Thoracic aorta (tissue), 2 donors: ENCODE data around the gene HOXB4. TPM values are rescaled to one million over a fixed set of nuclear protein-coding genes. Genes with fewer than 3 reads are reported as not detected.

Source experiments
- ATAC-seq: fragments of 150-250 bp; one replicate; pipeline ENCODE4 v1.8.0; 2017; ENCODE audit warnings: low read depth; ENCODE audit not compliant: insufficient number of reproducible peaks, low FRiP score
- DNase-seq: peaks from one replicate; pipeline ENCODE4 v3.0.0-alpha.2; 2020; ENCODE audit warnings: low spot score
- H3K27ac ChIP-seq, 2 donors: fragments of 200-600 bp; sonication (generic); 1 replicate in 1 of 2; 2 replicates in 1 of 2; pipeline ENCODE4 v1.5.1; 2016; ENCODE audit warnings: mild to moderate bottlenecking in 2 of 2, moderate library complexity in 2 of 2
- H3K27me3 ChIP-seq: fragments of 200-600 bp; sonication (generic); replicated peaks from 2 replicates; pipeline ENCODE4 v1.6.0; 2016; ENCODE audit warnings: mild to moderate bottlenecking; ENCODE audit not compliant: insufficient read depth
- H3K36me3 ChIP-seq: fragments of 200-600 bp; sonication (generic); one replicate; pipeline ENCODE4 v1.5.1; 2016
- H3K4me1 ChIP-seq, 2 donors: fragments of 200-600 bp; sonication (generic); 1 replicate in 1 of 2; 2 replicates in 1 of 2; pipeline versions ENCODE4 v1.5.1 to v1.6.0; 2016; ENCODE audit warnings: low read depth in 2 of 2, mild to moderate bottlenecking in 1 of 2; ENCODE audit not compliant: control insufficient read depth in 1 of 2
- H3K4me3 ChIP-seq: fragments of 200-600 bp; sonication (generic); 2 replicates; pipeline ENCODE4 v1.5.1; 2016; ENCODE audit warnings: mild to moderate bottlenecking
- H3K9me3 ChIP-seq: fragments of 200-600 bp; sonication (generic); 2 replicates; pipeline ENCODE4 v1.5.1; 2016
- CTCF ChIP-seq: fragments of 200-600 bp; sonication (generic); IDR thresholded peaks from one replicate; pipeline ENCODE4 v1.5.1; 2019; ENCODE audit warnings: antibody characterized with exemption
- total RNA-seq, 2 donors: library from RNA; depleted of rRNA; stranded (reverse); fragments of >200 nt; gene quantifications; one replicate each; pipeline versions ENCODE4 v1.1.0 to v1.2.3, GENCODE V29; 2016

Gene HOXB4
- total RNA-seq, 2 donors from 2014 or later = 6.2 to 11.5 TPM

GRCh38 chr17:48589060-48589830, 11.1 kb upstream of the HOXB4 start:
- Histone ChIP-seq H3K27ac (peak overlapping the region in 1 of 2 donors; percentile 38), H3K36me3 (no peaks in the 10 kb centered on the region), H3K4me1 (peaks cover 13 to 21% of the 10 kb centered on the region in 2 donors), H3K27me3 (no peaks in the 10 kb centered on the region), H3K4me3 (peak overlapping the region; percentile 37), H3K9me3 (no peaks in the 10 kb centered on the region)
- ATAC-seq = no peak
- DNase-seq = no peak
- no peak for TF ChIP-seq CTCF

GRCh38 chr17:48588528-48588927, 10.4 kb upstream of the HOXB4 start:
- Histone ChIP-seq H3K4me3 (no peak overlapping the region), H3K27me3 (no peaks in the 10 kb centered on the region), H3K36me3 (no peaks in the 10 kb centered on the region), H3K27ac (peak overlapping the region in 1 of 2 donors; percentile 38), H3K9me3 (no peaks in the 10 kb centered on the region), H3K4me1 (peaks cover 13 to 27% of the 10 kb centered on the region in 2 donors)
- ATAC-seq = no peak
- no peak for DNase-seq
- no peak for TF ChIP-seq CTCF

GRCh38 chr17:48588074-48588415, 9.9 kb upstream of the HOXB4 start:
- Histone ChIP-seq H3K4me3 (no peak overlapping the region), H3K9me3 (no peaks in the 10 kb centered on the region), H3K27ac (peak overlapping the region in 1 of 2 donors; percentile 25), H3K27me3 (no peaks in the 10 kb centered on the region), H3K36me3 (no peaks in the 10 kb centered on the region), H3K4me1 (peaks cover 14 to 27% of the 10 kb centered on the region in 2 donors)
- DNase-seq (no peak), ATAC-seq (no peak)
- no peak for TF ChIP-seq CTCF

- no peak overlapping the region for H3K4me3 ChIP-seq
- TF ChIP-seq CTCF = no peak
- no peak for ATAC-seq
- DNase-seq = no peak
- H3K27me3 ChIP-seq = no peaks in the 10 kb centered on the region
- no peaks in the 10 kb centered on the region for H3K36me3 ChIP-seq
- H3K27ac ChIP-seq = peak overlapping the region in 1 of 2 donors; percentile 25
- H3K4me1 ChIP-seq = peaks cover 19 to 31% of the 10 kb centered on the region in 2 donors
- H3K9me3 ChIP-seq = no peaks in the 10 kb centered on the region
Measured at GRCh38 chr17:48587276-48588073, 9.3 kb upstream of the HOXB4 start.
